Measurements from ENCODE around the gene PPOX.

The PPOX gene

DNA sequence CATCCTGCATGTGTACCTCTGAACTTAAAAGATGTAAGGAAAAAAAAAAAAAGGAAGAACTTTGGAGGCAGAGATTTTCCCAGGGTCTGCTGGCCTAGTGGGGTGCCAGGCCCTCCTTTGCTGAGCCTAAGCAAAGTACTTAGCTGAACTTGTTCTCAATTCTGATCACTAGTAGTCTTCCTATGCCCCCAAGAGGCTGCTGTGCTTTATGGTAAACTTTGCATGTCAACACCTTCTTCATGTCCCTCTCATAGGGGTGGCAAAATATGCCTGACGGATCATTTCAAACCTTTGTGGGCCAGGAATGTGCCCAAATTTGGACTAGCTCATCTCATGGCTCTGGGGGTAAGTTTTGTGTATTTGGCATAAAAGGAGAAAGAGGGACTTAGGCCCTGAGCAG is 8.4 kb upstream of the PPOX start:
- Histone ChIP-seq H3K27ac (ENCODE audit: low read depth, low read length) (no peak overlapping the region), H3K27me3 (ENCODE audit: control insufficient read depth, insufficient read depth, low read length) (no peaks in the 10 kb centered on the region), H3K4me1 (ENCODE audit: control insufficient read depth, insufficient read depth, low read length) (peaks cover 3% of the 10 kb centered on the region), H3K9me3 (ENCODE audit: control insufficient read depth, insufficient read depth, low read length) (no peaks in the 10 kb centered on the region), H3K36me3 (ENCODE audit: control insufficient read depth, insufficient read depth, low read length) (peaks cover 35% of the 10 kb centered on the region), H3K4me3 (ENCODE audit: low read depth, low read length) (no peak overlapping the region), H3K9ac (ENCODE audit: low read depth, low read length) (no peak overlapping the region)

DNA sequence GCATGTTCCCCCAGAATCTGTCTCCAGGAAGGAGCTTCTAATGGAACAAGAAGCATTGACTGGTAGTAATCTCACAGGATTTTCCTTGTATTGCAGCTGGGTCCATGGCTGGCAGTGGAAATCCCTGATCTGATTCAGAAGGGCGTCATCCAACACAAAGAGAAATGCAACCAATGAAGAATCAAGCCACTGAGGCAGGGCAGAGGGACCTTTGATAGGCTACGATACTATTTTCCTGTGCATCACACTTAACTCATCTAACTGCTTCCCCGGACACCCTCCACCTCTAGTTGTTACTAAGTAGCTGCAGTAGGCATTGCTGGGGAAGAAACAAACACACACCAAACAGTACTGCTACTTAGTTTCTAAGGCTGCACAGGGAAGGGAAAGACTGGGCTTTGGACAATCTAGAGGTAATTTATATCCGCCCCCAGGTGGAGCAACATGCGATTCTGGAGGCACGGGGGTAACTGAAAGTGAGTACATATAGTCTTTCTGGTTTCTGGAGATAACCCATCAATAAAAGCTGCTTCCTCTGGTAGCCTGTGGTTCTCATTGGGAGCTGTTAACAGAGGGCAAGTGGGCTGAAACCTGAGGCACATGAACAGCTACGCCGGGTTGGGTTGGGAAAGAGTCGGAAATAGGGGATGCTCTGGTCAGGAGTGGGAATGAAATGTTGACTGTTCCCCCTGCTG is 7.8 kb upstream of the PPOX start:
- H3K36me3 ChIP-seq (ENCODE audit: control insufficient read depth, insufficient read depth, low read length) = peaks cover 41% of the 10 kb centered on the region

GRCh38 chr1:161159087-161159912 is 6.9 kb upstream of the PPOX start, which contains the start of gene USP21:
USP21 (plus strand) TSS chr1:161159500; CDS start chr1:161160641, 1,141 bp downstream.
- Histone ChIP-seq H3K27ac (ENCODE audit: low read depth, low read length) (peak within 1 kb of the TSS; percentile 83), H3K9ac (ENCODE audit: low read depth, low read length) (peak within 1 kb of the TSS; percentile 75), H3K4me3 (ENCODE audit: low read depth, low read length) (peak within 1 kb of the TSS; percentile 78), H3K4me1 (ENCODE audit: control insufficient read depth, insufficient read depth, low read length) (peaks cover 3% of the 10 kb centered on the region; the same call in 1 of the 2 replicates), H3K27me3 (ENCODE audit: control insufficient read depth, insufficient read depth, low read length) (no peaks in the 10 kb centered on the region), H3K9me3 (ENCODE audit: control insufficient read depth, insufficient read depth, low read length) (no peaks in the 10 kb centered on the region), H3K36me3 (ENCODE audit: control insufficient read depth, insufficient read depth, low read length) (peaks cover 49% of the 10 kb centered on the region)

More for the DNA sequence above, 7.8 kb upstream of the PPOX start:
- H3K4me3 ChIP-seq (ENCODE audit: low read depth, low read length) = peak overlapping the region; percentile 78
- H3K4me1 ChIP-seq (ENCODE audit: control insufficient read depth, insufficient read depth, low read length) = peaks cover 3% of the 10 kb centered on the region; the same call in 1 of the 2 replicates
- no peaks in the 10 kb centered on the region for H3K27me3 ChIP-seq (ENCODE audit: control insufficient read depth, insufficient read depth, low read length)
- H3K27ac ChIP-seq (ENCODE audit: low read depth, low read length) = peak overlapping the region; percentile 83
- H3K9ac ChIP-seq (ENCODE audit: low read depth, low read length) = no peak overlapping the region
- H3K9me3 ChIP-seq (ENCODE audit: control insufficient read depth, insufficient read depth, low read length) = no peaks in the 10 kb centered on the region

DNA sequence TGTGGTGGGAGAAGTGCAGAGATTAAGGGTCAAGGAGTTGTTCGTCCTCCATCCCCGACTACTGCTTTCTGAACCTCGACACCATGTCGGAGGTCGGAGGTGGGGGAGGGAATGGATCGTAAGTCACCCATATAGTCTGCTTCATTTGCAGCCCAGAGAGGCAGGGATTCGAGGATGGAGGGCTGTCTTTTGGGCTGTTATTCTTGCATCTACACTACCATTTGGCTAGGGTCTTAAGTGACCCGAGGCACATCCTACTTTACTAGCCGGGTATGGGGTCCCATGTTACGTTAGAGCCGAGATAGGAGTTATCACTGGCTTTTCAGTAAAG is 6.3 kb upstream of the PPOX start:
- Histone ChIP-seq H3K36me3 (ENCODE audit: control insufficient read depth, insufficient read depth, low read length) (peaks cover 53% of the 10 kb centered on the region), H3K9ac (ENCODE audit: low read depth, low read length) (peak overlapping the region; percentile 75), H3K9me3 (ENCODE audit: control insufficient read depth, insufficient read depth, low read length) (no peaks in the 10 kb centered on the region), H3K4me1 (ENCODE audit: control insufficient read depth, insufficient read depth, low read length) (peaks cover 3% of the 10 kb centered on the region; the same call in 1 of the 2 replicates), H3K27ac (ENCODE audit: low read depth, low read length) (peak overlapping the region; percentile 83), H3K27me3 (ENCODE audit: control insufficient read depth, insufficient read depth, low read length) (no peaks in the 10 kb centered on the region), H3K4me3 (ENCODE audit: low read depth, low read length) (peak overlapping the region; percentile 78)

GRCh38 chr1:161160671-161161145 is 5.5 kb upstream of the PPOX start:
- Histone ChIP-seq H3K9ac (ENCODE audit: low read depth, low read length) (no peak overlapping the region), H3K4me1 (ENCODE audit: control insufficient read depth, insufficient read depth, low read length) (peaks cover 3% of the 10 kb centered on the region; the same call in 1 of the 2 replicates), H3K27me3 (ENCODE audit: control insufficient read depth, insufficient read depth, low read length) (no peaks in the 10 kb centered on the region), H3K4me3 (ENCODE audit: low read depth, low read length) (no peak overlapping the region), H3K36me3 (ENCODE audit: control insufficient read depth, insufficient read depth, low read length) (peaks cover 53% of the 10 kb centered on the region), H3K27ac (ENCODE audit: low read depth, low read length) (no peak overlapping the region), H3K9me3 (ENCODE audit: control insufficient read depth, insufficient read depth, low read length) (no peaks in the 10 kb centered on the region)

DNA sequence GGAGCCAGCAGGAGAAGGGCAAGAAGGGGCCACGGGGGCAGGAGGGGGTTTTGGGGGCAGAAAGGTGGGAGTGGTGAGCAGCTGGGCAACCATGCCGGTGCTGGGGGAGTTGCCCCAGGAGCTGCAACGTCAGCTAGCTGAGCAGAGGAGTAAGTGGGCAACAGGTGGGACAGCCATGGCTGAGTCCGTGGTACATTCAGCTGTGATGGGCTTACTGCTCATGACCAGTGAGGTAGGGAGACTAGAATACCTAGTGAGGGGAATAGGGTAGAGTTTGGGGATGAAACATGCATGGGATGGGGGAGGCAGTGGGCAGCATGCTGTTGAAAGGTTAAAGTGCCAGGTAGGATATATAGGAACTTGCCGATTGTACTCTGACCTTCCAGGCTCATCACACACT is 4.6 kb upstream of the PPOX start:
- H3K27me3 ChIP-seq (ENCODE audit: control insufficient read depth, insufficient read depth, low read length) = no peaks in the 10 kb centered on the region
- H3K9ac ChIP-seq (ENCODE audit: low read depth, low read length) = no peak overlapping the region
- no peak overlapping the region for H3K27ac ChIP-seq (ENCODE audit: low read depth, low read length)
- H3K36me3 ChIP-seq (ENCODE audit: control insufficient read depth, insufficient read depth, low read length) = peaks cover 53% of the 10 kb centered on the region
- H3K4me3 ChIP-seq (ENCODE audit: low read depth, low read length) = no peak overlapping the region
- no peaks in the 10 kb centered on the region for H3K9me3 ChIP-seq (ENCODE audit: control insufficient read depth, insufficient read depth, low read length)
- peaks cover 3% of the 10 kb centered on the region; the same call in 1 of the 2 replicates for H3K4me1 ChIP-seq (ENCODE audit: control insufficient read depth, insufficient read depth, low read length)

- Histone ChIP-seq H3K9ac (ENCODE audit: low read depth, low read length) (no peak overlapping the region), H3K9me3 (ENCODE audit: control insufficient read depth, insufficient read depth, low read length) (no peaks in the 10 kb centered on the region), H3K27me3 (ENCODE audit: control insufficient read depth, insufficient read depth, low read length) (no peaks in the 10 kb centered on the region), H3K36me3 (ENCODE audit: control insufficient read depth, insufficient read depth, low read length) (peaks cover 50% of the 10 kb centered on the region), H3K4me1 (ENCODE audit: control insufficient read depth, insufficient read depth, low read length) (peaks cover 3% of the 10 kb centered on the region; the same call in 1 of the 2 replicates), H3K27ac (ENCODE audit: low read depth, low read length) (no peak overlapping the region), H3K4me3 (ENCODE audit: low read depth, low read length) (no peak overlapping the region)
Observed at GRCh38 chr1:161162052-161162451, 4.2 kb upstream of the PPOX start.

DNA sequence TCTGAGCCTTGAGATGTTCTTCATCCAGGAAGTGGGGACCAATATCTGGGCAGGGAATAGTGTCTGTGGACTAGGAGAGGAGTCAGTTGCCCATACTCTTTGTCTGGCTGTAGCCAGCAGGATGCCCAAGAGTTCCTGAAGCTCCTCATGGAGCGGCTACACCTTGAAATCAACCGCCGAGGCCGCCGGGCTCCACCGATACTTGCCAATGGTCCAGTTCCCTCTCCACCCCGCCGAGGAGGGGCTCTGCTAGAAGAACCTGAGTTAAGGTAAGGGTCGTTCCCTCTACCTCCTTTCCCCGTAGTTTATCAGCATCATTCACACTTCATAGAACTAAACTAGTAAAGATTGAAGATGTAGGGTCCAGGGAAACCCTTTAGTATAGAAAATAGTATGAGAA is 3.4 kb upstream of the PPOX start:
- peaks cover 42% of the 10 kb centered on the region for H3K36me3 ChIP-seq (ENCODE audit: control insufficient read depth, insufficient read depth, low read length)
- H3K27ac ChIP-seq (ENCODE audit: low read depth, low read length) = no peak overlapping the region
- H3K9me3 ChIP-seq (ENCODE audit: control insufficient read depth, insufficient read depth, low read length) = no peaks in the 10 kb centered on the region
- no peaks in the 10 kb centered on the region for H3K27me3 ChIP-seq (ENCODE audit: control insufficient read depth, insufficient read depth, low read length)
- H3K9ac ChIP-seq (ENCODE audit: low read depth, low read length) = no peak overlapping the region
- H3K4me1 ChIP-seq (ENCODE audit: control insufficient read depth, insufficient read depth, low read length) = peaks cover 3% of the 10 kb centered on the region; the same call in 1 of the 2 replicates
- no peak overlapping the region for H3K4me3 ChIP-seq (ENCODE audit: low read depth, low read length)

GRCh38 chr1:161163793-161164192 is 2.4 kb upstream of the PPOX start:
- peaks cover 35% of the 10 kb centered on the region for H3K36me3 ChIP-seq (ENCODE audit: control insufficient read depth, insufficient read depth, low read length)

DNA sequence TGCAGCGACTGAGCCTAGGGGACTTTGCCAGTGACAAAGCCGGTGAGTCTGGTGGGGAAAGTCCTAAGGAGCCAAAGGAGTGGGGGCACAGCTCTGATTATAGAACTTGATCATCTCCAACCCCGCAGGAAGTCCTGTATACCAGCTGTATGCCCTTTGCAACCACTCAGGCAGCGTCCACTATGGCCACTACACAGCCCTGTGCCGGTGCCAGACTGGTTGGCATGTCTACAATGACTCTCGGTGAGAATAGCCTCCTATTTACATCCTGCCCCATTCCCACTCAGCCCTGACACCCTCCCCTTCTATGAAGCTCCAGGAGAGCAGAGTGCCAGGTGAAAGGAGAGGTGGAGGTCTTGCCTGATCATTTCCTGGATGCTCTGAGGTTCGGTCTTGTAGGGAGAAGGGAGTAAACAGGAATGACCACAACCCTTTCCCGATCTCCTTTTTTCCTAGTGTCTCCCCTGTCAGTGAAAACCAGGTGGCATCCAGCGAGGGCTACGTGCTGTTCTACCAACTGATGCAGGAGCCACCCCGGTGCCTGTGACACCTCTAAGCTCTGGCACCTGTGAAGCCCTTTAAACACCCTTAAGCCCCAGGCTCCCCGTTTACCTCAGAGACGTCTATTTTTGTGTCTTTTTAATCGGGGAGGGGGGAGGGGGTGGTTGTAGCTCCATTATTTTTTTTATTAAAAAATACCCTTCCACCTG is 1.2 kb upstream of the PPOX start:
- peak overlapping the region; percentile 69 for H3K4me3 ChIP-seq (ENCODE audit: low read depth, low read length)
- no peak overlapping the region for H3K9ac ChIP-seq (ENCODE audit: low read depth, low read length)
- H3K27me3 ChIP-seq (ENCODE audit: control insufficient read depth, insufficient read depth, low read length) = no peaks in the 10 kb centered on the region
- peaks cover 46% of the 10 kb centered on the region for H3K36me3 ChIP-seq (ENCODE audit: control insufficient read depth, insufficient read depth, low read length)
- peaks cover 2% of the 10 kb centered on the region; the same call in 1 of the 2 replicates for H3K4me1 ChIP-seq (ENCODE audit: control insufficient read depth, insufficient read depth, low read length)
- no peaks in the 10 kb centered on the region for H3K9me3 ChIP-seq (ENCODE audit: control insufficient read depth, insufficient read depth, low read length)
- peak overlapping the region; percentile 83 for H3K27ac ChIP-seq (ENCODE audit: low read depth, low read length)

More at GRCh38 chr1:161163793-161164192, 2.4 kb upstream of the PPOX start:
- Histone ChIP-seq H3K9ac (ENCODE audit: low read depth, low read length) (no peak overlapping the region), H3K27ac (ENCODE audit: low read depth, low read length) (no peak overlapping the region), H3K9me3 (ENCODE audit: control insufficient read depth, insufficient read depth, low read length) (no peaks in the 10 kb centered on the region), H3K27me3 (ENCODE audit: control insufficient read depth, insufficient read depth, low read length) (no peaks in the 10 kb centered on the region), H3K4me1 (ENCODE audit: control insufficient read depth, insufficient read depth, low read length) (peaks cover 3% of the 10 kb centered on the region; the same call in 1 of the 2 replicates), H3K4me3 (ENCODE audit: low read depth, low read length) (no peak overlapping the region)

All from HUES48 (cell line).